Fibroblast of lung (primary cell): ENCODE data around the gene TMEM74B. TPM values are rescaled to one million over a fixed set of nuclear protein-coding genes. Genes with fewer than 3 reads are reported as not detected.
"Not testable (repeated sequence)": the region's sequence is repeated elsewhere in the genome, so short reads cannot be mapped to it uniquely, and the experiment has no call there.

Source experiments
- DNase-seq, 2 donors: peaks; one replicate each; pipeline versions ENCODE4 v3.0.0 to v3.0.0-alpha.2; 2010; ENCODE audit warnings: low read depth in 2 of 2
- H2AFZ ChIP-seq: 2 replicates; pipeline ENCODE4 v1.5.1; 2012; ENCODE audit warnings: low read length, control low read depth, inconsistent platforms
- H3K27ac ChIP-seq: 2 replicates; pipeline ENCODE4 v1.5.1; 2011; ENCODE audit warnings: low read length, control low read depth; ENCODE audit not compliant: insufficient read depth
- H3K27me3 ChIP-seq: 2 replicates; pipeline ENCODE4 v1.5.1; 2011; ENCODE audit warnings: mild to moderate bottlenecking, low read length; ENCODE audit not compliant: control insufficient read depth, insufficient read depth
- H3K36me3 ChIP-seq: 2 replicates; pipeline ENCODE4 v1.5.1; 2011; ENCODE audit warnings: low read length; ENCODE audit not compliant: control insufficient read depth, insufficient read depth
- H3K4me1 ChIP-seq: 2 replicates; pipeline ENCODE4 v1.5.1; 2011; ENCODE audit warnings: low read length; ENCODE audit not compliant: control insufficient read depth, insufficient read depth; ENCODE audit errors: extremely low read depth
- H3K4me2 ChIP-seq: 2 replicates; pipeline ENCODE4 v1.5.1; 2011; ENCODE audit warnings: low read length, control low read depth; ENCODE audit not compliant: insufficient read depth; ENCODE audit errors: extremely low read depth
- H3K4me3 ChIP-seq, 4 experiments: fragments of 200-600 bp in 1 of 4; sonication (generic) in 1 of 4; replicated peaks in 1 of 4; 2 replicates each; pipeline ENCODE4 v1.5.1; 2011 to 2016; ENCODE audit warnings: low read length in 4 of 4, low read depth in 3 of 4, mild to moderate bottlenecking in 3 of 4, control low read depth in 2 of 4, inconsistent platforms in 1 of 4, mixed read lengths in 1 of 4; ENCODE audit not compliant: insufficient read depth in 1 of 4; ENCODE audit errors: control extremely low read depth in 1 of 4
- H3K79me2 ChIP-seq: 2 replicates; pipeline ENCODE4 v1.5.1; 2012; ENCODE audit warnings: mild to moderate bottlenecking, low read length, inconsistent platforms; ENCODE audit not compliant: control insufficient read depth, insufficient read depth
- H3K9ac ChIP-seq: 2 replicates; pipeline ENCODE4 v1.5.1; 2011; ENCODE audit warnings: mild to moderate bottlenecking, low read length, control low read depth; ENCODE audit not compliant: insufficient read depth
- H3K9me3 ChIP-seq: 2 replicates; pipeline ENCODE4 v1.5.1; 2012; ENCODE audit warnings: low read depth, low read length; ENCODE audit not compliant: control insufficient read depth, insufficient read depth
- H4K20me1 ChIP-seq: 2 replicates; pipeline ENCODE4 v1.5.1; 2011; ENCODE audit warnings: low read length; ENCODE audit not compliant: control insufficient read depth, insufficient read depth; ENCODE audit errors: extremely low read depth
- EZH2 ChIP-seq: IDR thresholded peaks from 2 replicates; pipeline ENCODE4 v1.5.1; 2012; ENCODE audit warnings: low read length, control low read depth, mild to moderate bottlenecking; ENCODE audit errors: missing control alignments
- polyA plus RNA-seq, 2 donors: library from polyadenylated mRNA; depleted of rRNA in 1 of 2; stranded (reverse) in 1 of 2; unstranded in 1 of 2; fragments of >200 nt; gene quantifications; 2 replicates each; pipeline ENCODE4 v1.2.1, GENCODE V29; 2011 to 2012; ENCODE audit warnings: missing spikeins in 1 of 2
- total RNA-seq: library from RNA; depleted of rRNA; stranded (reverse); fragments of >200 nt; gene quantifications from 2 replicates; pipeline ENCODE4 v1.2.1, GENCODE V29; 2014
- TF ChIP-seq, protein P1 (sequence below), 2 donors: IDR thresholded peaks in 1 of 2; conservative IDR thresholded peaks in 1 of 2; 1 replicate in 1 of 2; 2 replicates in 1 of 2; pipeline ENCODE4 v1.5.1; 2011 to 2012; ENCODE audit warnings: low read length in 2 of 2, control low read depth in 1 of 2, inconsistent platforms in 1 of 2, low read depth in 1 of 2, mild to moderate bottlenecking in 1 of 2

The TMEM74B gene
- total and polyA plus RNA-seq, 2 donors (not counting 1 experiment from before 2014, with no cell fraction given), result not detected

GRCh38 chr20:1224205-1224890 lies 39.6 kb upstream of the TMEM74B start:
- Histone ChIP-seq H3K36me3 (no peaks in the 10 kb centered on the region), H2AFZ (no peak overlapping the region), H3K27me3 (peaks cover 4% of the 10 kb centered on the region), H3K27ac (no peak overlapping the region), H3K9me3 (no peaks in the 10 kb centered on the region), H3K4me2 (no peak overlapping the region), H3K4me1 (peaks cover 2% of the 10 kb centered on the region), H3K9ac (no peak overlapping the region), H3K4me3 (no peak overlapping the region), H4K20me1 (no peaks in the 10 kb centered on the region), H3K79me2 (no peaks in the 10 kb centered on the region)
- DNase-seq, result no peak
- no peak for TF ChIP-seq EZH2
- TF ChIP-seq, protein P1, sequence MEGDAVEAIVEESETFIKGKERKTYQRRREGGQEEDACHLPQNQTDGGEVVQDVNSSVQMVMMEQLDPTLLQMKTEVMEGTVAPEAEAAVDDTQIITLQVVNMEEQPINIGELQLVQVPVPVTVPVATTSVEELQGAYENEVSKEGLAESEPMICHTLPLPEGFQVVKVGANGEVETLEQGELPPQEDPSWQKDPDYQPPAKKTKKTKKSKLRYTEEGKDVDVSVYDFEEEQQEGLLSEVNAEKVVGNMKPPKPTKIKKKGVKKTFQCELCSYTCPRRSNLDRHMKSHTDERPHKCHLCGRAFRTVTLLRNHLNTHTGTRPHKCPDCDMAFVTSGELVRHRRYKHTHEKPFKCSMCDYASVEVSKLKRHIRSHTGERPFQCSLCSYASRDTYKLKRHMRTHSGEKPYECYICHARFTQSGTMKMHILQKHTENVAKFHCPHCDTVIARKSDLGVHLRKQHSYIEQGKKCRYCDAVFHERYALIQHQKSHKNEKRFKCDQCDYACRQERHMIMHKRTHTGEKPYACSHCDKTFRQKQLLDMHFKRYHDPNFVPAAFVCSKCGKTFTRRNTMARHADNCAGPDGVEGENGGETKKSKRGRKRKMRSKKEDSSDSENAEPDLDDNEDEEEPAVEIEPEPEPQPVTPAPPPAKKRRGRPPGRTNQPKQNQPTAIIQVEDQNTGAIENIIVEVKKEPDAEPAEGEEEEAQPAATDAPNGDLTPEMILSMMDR (conservative IDR thresholded peaks at IDR 0.05 in 1 of 2, IDR thresholded peaks at IDR 0.05 in 1 of 2; ENCODE audit: low read depth in 1 of 2, low read length in 2 of 2), result no peak

DNA sequence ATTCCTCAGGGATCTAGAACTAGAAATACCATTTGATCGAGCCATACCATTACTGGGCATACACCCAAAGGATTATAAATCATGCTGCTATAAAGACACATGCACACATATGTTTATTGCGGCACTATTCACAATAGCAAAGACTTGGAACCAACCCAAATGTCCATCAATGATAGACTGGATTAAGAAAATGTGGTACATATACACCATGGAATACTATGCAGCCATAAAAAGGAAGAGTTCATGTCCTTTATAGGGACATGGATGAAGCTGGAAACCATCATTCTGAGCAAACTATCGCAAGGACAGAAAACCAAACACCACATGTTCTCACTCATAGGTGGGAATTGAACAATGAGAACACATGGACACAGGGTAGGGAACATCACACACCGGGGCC lies 38.0 kb upstream of the TMEM74B start:
- not testable (repeated sequence) for H3K27ac ChIP-seq, H3K79me2 ChIP-seq, H3K36me3 ChIP-seq, DNase-seq, H3K4me1 ChIP-seq, H3K27me3 ChIP-seq, H2AFZ ChIP-seq, H3K9ac ChIP-seq, H3K4me3 ChIP-seq, H3K4me2 ChIP-seq, H3K9me3 ChIP-seq, H4K20me1 ChIP-seq

DNA sequence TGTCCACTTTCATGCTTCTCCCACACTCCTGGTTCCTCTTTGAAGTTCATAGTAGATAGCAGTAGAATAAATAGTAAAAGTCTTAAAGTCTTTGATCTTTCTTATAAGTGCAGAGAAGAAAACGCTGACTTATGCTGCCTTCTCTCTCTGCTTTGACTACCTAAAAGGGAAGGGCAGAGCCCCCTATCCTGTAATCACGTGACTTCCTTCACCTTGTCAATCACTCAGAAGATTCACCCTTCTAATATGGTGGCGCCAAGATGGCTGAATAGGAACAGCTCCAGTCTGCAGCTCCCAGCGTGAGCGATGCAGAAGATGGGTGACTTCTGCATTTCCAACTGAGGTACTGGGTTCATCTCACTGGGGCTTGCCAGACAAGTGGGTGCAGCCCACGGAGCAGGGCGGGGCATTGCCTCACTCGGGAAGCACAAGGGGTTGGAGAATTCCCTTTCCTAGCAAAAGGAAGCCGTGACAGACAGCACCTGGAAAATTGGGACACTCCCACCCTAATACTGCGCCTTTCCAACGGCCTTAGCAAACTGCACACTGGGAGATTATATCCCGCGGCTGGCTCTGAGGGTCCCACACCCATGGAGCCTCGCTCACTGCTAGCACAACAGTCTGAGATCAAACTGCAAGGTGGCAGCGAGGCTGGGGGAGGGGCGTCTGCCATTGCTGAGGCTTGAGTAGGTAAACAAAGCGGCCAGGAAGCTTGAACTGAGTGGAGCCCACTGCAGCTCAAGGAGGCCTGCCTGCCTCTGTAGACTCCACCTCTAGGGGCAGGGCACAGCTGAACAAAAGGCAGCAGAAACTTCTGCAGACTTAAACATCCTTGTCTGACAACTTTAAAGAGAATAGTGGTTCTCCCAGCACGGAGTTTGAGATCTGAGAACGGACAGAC lies 32.0 kb upstream of the TMEM74B start:
- not testable (repeated sequence) for H4K20me1 ChIP-seq, H2AFZ ChIP-seq, H3K9ac ChIP-seq, H3K9me3 ChIP-seq, DNase-seq, H3K27ac ChIP-seq, H3K4me3 ChIP-seq, H3K4me2 ChIP-seq, H3K36me3 ChIP-seq, H3K27me3 ChIP-seq, H3K79me2 ChIP-seq, H3K4me1 ChIP-seq
